ENCODE data around the gene CCER1.

DNA sequence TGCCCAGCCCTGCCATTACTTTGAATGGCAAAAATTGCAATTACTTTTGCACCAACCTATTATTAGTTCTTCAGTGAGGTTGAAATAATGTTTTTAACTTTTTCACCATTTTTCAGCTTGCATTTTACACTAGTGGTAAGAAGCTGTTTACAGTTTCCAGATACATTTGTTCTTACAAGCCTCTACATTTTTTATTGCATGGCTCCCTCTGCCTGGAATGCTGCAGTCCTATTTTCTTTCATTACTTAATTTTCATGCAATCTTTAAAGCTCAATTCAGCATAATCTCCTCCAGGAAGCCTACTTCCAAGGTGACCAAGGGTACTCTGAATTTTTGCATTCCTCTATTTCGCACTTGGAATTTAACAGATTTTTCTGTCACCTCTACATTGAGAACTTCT is 33.4 kb downstream of the CCER1 start:
- TF ChIP-seq, protein P1, sequence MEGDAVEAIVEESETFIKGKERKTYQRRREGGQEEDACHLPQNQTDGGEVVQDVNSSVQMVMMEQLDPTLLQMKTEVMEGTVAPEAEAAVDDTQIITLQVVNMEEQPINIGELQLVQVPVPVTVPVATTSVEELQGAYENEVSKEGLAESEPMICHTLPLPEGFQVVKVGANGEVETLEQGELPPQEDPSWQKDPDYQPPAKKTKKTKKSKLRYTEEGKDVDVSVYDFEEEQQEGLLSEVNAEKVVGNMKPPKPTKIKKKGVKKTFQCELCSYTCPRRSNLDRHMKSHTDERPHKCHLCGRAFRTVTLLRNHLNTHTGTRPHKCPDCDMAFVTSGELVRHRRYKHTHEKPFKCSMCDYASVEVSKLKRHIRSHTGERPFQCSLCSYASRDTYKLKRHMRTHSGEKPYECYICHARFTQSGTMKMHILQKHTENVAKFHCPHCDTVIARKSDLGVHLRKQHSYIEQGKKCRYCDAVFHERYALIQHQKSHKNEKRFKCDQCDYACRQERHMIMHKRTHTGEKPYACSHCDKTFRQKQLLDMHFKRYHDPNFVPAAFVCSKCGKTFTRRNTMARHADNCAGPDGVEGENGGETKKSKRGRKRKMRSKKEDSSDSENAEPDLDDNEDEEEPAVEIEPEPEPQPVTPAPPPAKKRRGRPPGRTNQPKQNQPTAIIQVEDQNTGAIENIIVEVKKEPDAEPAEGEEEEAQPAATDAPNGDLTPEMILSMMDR (IDR thresholded peaks at IDR 0.05; ENCODE audit: insufficient read depth, low read depth, low read length) = no peak
- no peak for TF ChIP-seq EZH2 (IDR thresholded peaks at IDR 0.05; ENCODE audit: insufficient read depth, low read length)

All from astrocyte (in vitro differentiated cells and primary cell).